GM12801 (cell line): ENCODE data around the gene KIF25.

Experiments
- CTCF ChIP-seq: IDR thresholded peaks from one replicate; pipeline ENCODE4 v1.5.1; 2011; ENCODE audit warnings: control low read depth; ENCODE audit not compliant: insufficient read length; ENCODE audit errors: extremely low read depth

The KIF25 gene

GRCh38 chr6:168082860-168083513, 85.5 kb downstream of the KIF25 start:
- no peak for TF ChIP-seq CTCF

- no peak for TF ChIP-seq CTCF
Observed at GRCh38 chr6:168083514-168083885, 86.0 kb downstream of the KIF25 start.

GRCh38 chr6:168084465-168085160, 87.1 kb downstream of the KIF25 start:
- TF ChIP-seq CTCF, result no peak

GRCh38 chr6:168086066-168086465, 88.6 kb downstream of the KIF25 start:
- TF ChIP-seq CTCF, result no peak

GRCh38 chr6:168086616-168087015, 89.1 kb downstream of the KIF25 start:
- TF ChIP-seq CTCF, result no peak

- TF ChIP-seq CTCF, result no peak
Observed at GRCh38 chr6:168087436-168088160, 90.1 kb downstream of the KIF25 start.
